Esophagus muscularis mucosa (tissue), 4 donors: ENCODE measurements around the gene HTT.

Experiments used
- EP300 ChIP-seq: sonication (generic); formaldehyde crosslinking; IDR thresholded peaks from one replicate; pipeline ENCODE4 v1.6.1; 2017; ENCODE audit warnings: antibody characterized with exemption
- POLR2A ChIP-seq: fragments of 450-650 bp; IDR thresholded peaks from one replicate; pipeline ENCODE4 v1.6.1; 2017; ENCODE audit warnings: antibody characterized with exemption, moderate library complexity, mild to moderate bottlenecking, low read depth
- POLR2AphosphoS5 ChIP-seq, 2 donors: sonication (generic); formaldehyde crosslinking; IDR thresholded peaks; one replicate each; pipeline ENCODE4 v1.6.1; 2017; ENCODE audit warnings: antibody characterized with exemption in 2 of 2
- TF ChIP-seq, protein P1 (sequence below), 3 experiments: fragments of 200-600 bp in 2 of 3; fragments of 450-650 bp in 1 of 3; sonication (generic) in 2 of 3; IDR thresholded peaks; one replicate each; pipeline ENCODE4 v1.5.1; 2017 to 2019; ENCODE audit warnings: antibody characterized with exemption in 3 of 3, mild to moderate bottlenecking in 2 of 3, moderate library complexity in 1 of 3

GRCh38 chr4:3239303-3239702, 164.8 kb downstream of the HTT start:
- TF ChIP-seq, protein P1, sequence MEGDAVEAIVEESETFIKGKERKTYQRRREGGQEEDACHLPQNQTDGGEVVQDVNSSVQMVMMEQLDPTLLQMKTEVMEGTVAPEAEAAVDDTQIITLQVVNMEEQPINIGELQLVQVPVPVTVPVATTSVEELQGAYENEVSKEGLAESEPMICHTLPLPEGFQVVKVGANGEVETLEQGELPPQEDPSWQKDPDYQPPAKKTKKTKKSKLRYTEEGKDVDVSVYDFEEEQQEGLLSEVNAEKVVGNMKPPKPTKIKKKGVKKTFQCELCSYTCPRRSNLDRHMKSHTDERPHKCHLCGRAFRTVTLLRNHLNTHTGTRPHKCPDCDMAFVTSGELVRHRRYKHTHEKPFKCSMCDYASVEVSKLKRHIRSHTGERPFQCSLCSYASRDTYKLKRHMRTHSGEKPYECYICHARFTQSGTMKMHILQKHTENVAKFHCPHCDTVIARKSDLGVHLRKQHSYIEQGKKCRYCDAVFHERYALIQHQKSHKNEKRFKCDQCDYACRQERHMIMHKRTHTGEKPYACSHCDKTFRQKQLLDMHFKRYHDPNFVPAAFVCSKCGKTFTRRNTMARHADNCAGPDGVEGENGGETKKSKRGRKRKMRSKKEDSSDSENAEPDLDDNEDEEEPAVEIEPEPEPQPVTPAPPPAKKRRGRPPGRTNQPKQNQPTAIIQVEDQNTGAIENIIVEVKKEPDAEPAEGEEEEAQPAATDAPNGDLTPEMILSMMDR (IDR thresholded peaks at IDR 0.05), result no peak
- TF ChIP-seq POLR2A (no peak), POLR2AphosphoS5 (IDR thresholded peaks at IDR 0.05) (no peak), EP300 (no peak)
